H1 (cell line): ENCODE data around the gene CDC27. TPM values are rescaled to one million over a fixed set of nuclear protein-coding genes. Genes with fewer than 3 reads are reported as not detected.

Source experiments
- CTCF ChIA-PET: fragments of 300-600 bp; sonication (Branson Sonifier 250); formaldehyde crosslinking; loops from one replicate; lab custom pipeline; 2021; ENCODE audit not compliant: partially characterized antibody; lab: Charles Lee
- POLR2A ChIA-PET: fragments of 300-600 bp; sonication (Branson Sonifier 250); formaldehyde crosslinking; loops from one replicate; lab custom pipeline; 2021; ENCODE audit warnings: inconsistent platforms; ENCODE audit not compliant: partially characterized antibody; lab: Charles Lee
- DNase-seq, 2 experiments: peaks; one replicate each; pipeline versions ENCODE4 v3.0.0 to v3.0.0-alpha.2; 2010 to 2022; ENCODE audit warnings: low spot score in 2 of 2, low read depth in 1 of 2, mixed read lengths in 1 of 2
- FAIRE-seq: peaks from 2 replicates; lab custom pipeline; 2011; peaks lifted over from hg19 to GRCh38; lab: Jason Lieb, UNC
- H2AFZ ChIP-seq: 2 replicates; pipeline ENCODE4 v1.8.1; 2012; ENCODE audit warnings: low read length, inconsistent platforms
- H2AK5ac ChIP-seq: 2 replicates; pipeline ENCODE4 v1.6.1; 2013; ENCODE audit warnings: low read depth, low read length
- H2BK120ac ChIP-seq: replicated peaks from 2 replicates; pipeline ENCODE3; 2013; ENCODE audit warnings: low read depth, low read length, inconsistent platforms
- H2BK12ac ChIP-seq: 2 replicates; pipeline ENCODE4 v1.6.1; 2013; ENCODE audit warnings: low read depth, low read length
- H2BK15ac ChIP-seq: 2 replicates; pipeline ENCODE4 v1.6.1; 2013; ENCODE audit warnings: low read length
- H2BK20ac ChIP-seq: 2 replicates; pipeline ENCODE4 v1.6.1; 2013; ENCODE audit warnings: low read length
- H2BK5ac ChIP-seq: 2 replicates; pipeline ENCODE4 v1.6.1; 2013; ENCODE audit warnings: low read depth, low read length
- H3K14ac ChIP-seq: 2 replicates; pipeline ENCODE4 v1.6.1; 2013; ENCODE audit warnings: inconsistent platforms; ENCODE audit not compliant: insufficient read length
- H3K18ac ChIP-seq: 2 replicates; pipeline ENCODE4 v1.6.1; 2013; ENCODE audit warnings: low read length; ENCODE audit errors: extremely low read depth
- H3K23ac ChIP-seq: 2 replicates; pipeline ENCODE4 v1.6.1; 2013; ENCODE audit warnings: inconsistent platforms; ENCODE audit not compliant: insufficient read length
- H3K23me2 ChIP-seq: 2 replicates; pipeline ENCODE4 v1.6.1; 2013; ENCODE audit warnings: low read depth, low read length
- H3K27ac ChIP-seq: 2 replicates; pipeline ENCODE4 v1.6.1; 2011; ENCODE audit warnings: low read depth, low read length, inconsistent platforms
- H3K27me3 ChIP-seq, 4 experiments: replicated peaks in 1 of 4; 1 replicate in 1 of 4; 2 replicates in 3 of 4; pipeline versions ENCODE4 v1.6.1 to v1.8.1; 2011 to 2013; ENCODE audit warnings: low read length in 3 of 4, mild to moderate bottlenecking in 3 of 4, inconsistent platforms in 2 of 4, mixed read lengths in 2 of 4, moderate library complexity in 1 of 4; ENCODE audit not compliant: control insufficient read depth in 3 of 4, insufficient read depth in 3 of 4; ENCODE audit errors: extremely low read depth in 1 of 4
- H3K36me3 ChIP-seq, 4 experiments: 2 replicates each; pipeline versions ENCODE4 v1.6.1 to v1.8.1; 2011 to 2013; ENCODE audit warnings: mild to moderate bottlenecking in 4 of 4, low read length in 3 of 4, moderate library complexity in 2 of 4, control low read depth in 1 of 4, inconsistent platforms in 1 of 4; ENCODE audit not compliant: insufficient read depth in 4 of 4, control insufficient read depth in 2 of 4
- H3K4ac ChIP-seq: replicated peaks from 2 replicates; pipeline ENCODE3; 2013; ENCODE audit warnings: low read length, low read depth, mixed read lengths, inconsistent platforms; ENCODE audit not compliant: insufficient read length
- H3K4me1 ChIP-seq, 4 experiments: replicated peaks in 1 of 4; 1 replicate in 1 of 4; 2 replicates in 3 of 4; pipeline versions ENCODE4 v1.6.1 to v1.8.1; 2011 to 2013; ENCODE audit warnings: low read length in 3 of 4, inconsistent platforms in 2 of 4, mixed read lengths in 1 of 4; ENCODE audit not compliant: insufficient read depth in 4 of 4, control insufficient read depth in 3 of 4
- H3K4me2 ChIP-seq, 2 experiments: 2 replicates each; pipeline versions ENCODE4 v1.6.1 to v1.8.1; 2011 to 2013; ENCODE audit warnings: low read depth in 2 of 2, low read length in 2 of 2, control low read depth in 1 of 2, inconsistent platforms in 1 of 2, mild to moderate bottlenecking in 1 of 2; ENCODE audit not compliant: insufficient read depth in 1 of 2
- H3K4me3 ChIP-seq, 4 experiments: fragments of 200-600, 300-600 bp in 1 of 4; sonication (generic), shearing (Covaris generic), sonication (Bioruptor Twin) in 1 of 4; 2 replicates each; pipeline versions ENCODE4 v1.5.1 to v1.8.1; 2011 to 2016; ENCODE audit warnings: low read length in 4 of 4, low read depth in 3 of 4, control low read depth in 2 of 4, inconsistent platforms in 2 of 4, mild to moderate bottlenecking in 2 of 4, mixed read lengths in 1 of 4, moderate library complexity in 1 of 4; ENCODE audit not compliant: insufficient read depth in 2 of 4; ENCODE audit errors: extremely low read depth in 1 of 4
- H3K56ac ChIP-seq: replicated peaks from 2 replicates; pipeline ENCODE3; 2013; ENCODE audit warnings: low read depth, mild to moderate bottlenecking, mixed read lengths, low read length, inconsistent platforms; ENCODE audit not compliant: insufficient read length
- H3K79me1 ChIP-seq: 2 replicates; pipeline ENCODE4 v1.6.1; 2013; ENCODE audit warnings: low read depth, low read length, control low read depth
- H3K79me2 ChIP-seq, 2 experiments: 2 replicates each; pipeline versions ENCODE4 v1.6.1 to v1.8.1; 2012 to 2013; ENCODE audit warnings: low read length in 2 of 2, mild to moderate bottlenecking in 2 of 2, inconsistent platforms in 1 of 2; ENCODE audit not compliant: insufficient read depth in 2 of 2, control insufficient read depth in 1 of 2
- H3K9ac ChIP-seq, 4 experiments: replicated peaks in 1 of 4; 1 replicate in 1 of 4; 2 replicates in 3 of 4; pipeline versions ENCODE4 v1.6.1 to v1.8.1; 2011 to 2013; ENCODE audit warnings: low read depth in 3 of 4, low read length in 3 of 4, control low read depth in 2 of 4, mild to moderate bottlenecking in 2 of 4, moderate library complexity in 2 of 4, inconsistent platforms in 1 of 4; ENCODE audit errors: extremely low read depth in 1 of 4
- H3K9me3 ChIP-seq, 2 experiments: 2 replicates each; pipeline versions ENCODE4 v1.6.1 to v1.8.1; 2012 to 2013; ENCODE audit warnings: mild to moderate bottlenecking in 2 of 2, moderate library complexity in 2 of 2, control low read depth in 1 of 2, inconsistent platforms in 1 of 2, low read depth in 1 of 2, low read length in 1 of 2, mixed read lengths in 1 of 2; ENCODE audit not compliant: insufficient read depth in 2 of 2
- H4K20me1 ChIP-seq, 2 experiments: replicated peaks in 1 of 2; 2 replicates each; pipeline versions ENCODE3 to v1.8.1; 2011 to 2013; ENCODE audit warnings: inconsistent platforms in 2 of 2, low read length in 2 of 2, mild to moderate bottlenecking in 1 of 2; ENCODE audit not compliant: insufficient read depth in 2 of 2, control insufficient read depth in 1 of 2
- H4K5ac ChIP-seq: 2 replicates; pipeline ENCODE4 v1.6.1; 2013; ENCODE audit warnings: low read length, low read depth, mixed read lengths, inconsistent platforms; ENCODE audit not compliant: insufficient read length
- H4K8ac ChIP-seq: 2 replicates; pipeline ENCODE4 v1.8.0; 2013; ENCODE audit warnings: mild to moderate bottlenecking, moderate library complexity, low read length, inconsistent platforms; ENCODE audit not compliant: insufficient read depth; ENCODE audit errors: extremely low read depth
- H4K91ac ChIP-seq: replicated peaks from 2 replicates; pipeline ENCODE3; 2013; ENCODE audit warnings: low read length, mixed read lengths, inconsistent platforms; ENCODE audit not compliant: insufficient read length
- BCL11A ChIP-seq, 2 experiments: IDR thresholded peaks; one replicate each; pipeline ENCODE4 v1.6.1; 2011; ENCODE audit warnings: low read depth in 2 of 2, low read length in 2 of 2, mild to moderate bottlenecking in 2 of 2
- CBX5 ChIP-seq: fragments of 300-800, 300-1000 bp; sonication (generic); IDR thresholded peaks from 2 replicates; pipeline ENCODE4 v1.7.1; 2016; ENCODE audit warnings: antibody characterized with exemption, low read length, low read depth
- CHD2 ChIP-seq: IDR thresholded peaks from 2 replicates; pipeline ENCODE4 v1.6.1; 2012; ENCODE audit warnings: low read length, improper control_type of control experiment
- EP300 ChIP-seq, 2 experiments: IDR thresholded peaks; 1 replicate in 1 of 2; 2 replicates in 1 of 2; pipeline ENCODE4 v1.6.1; 2011 to 2012; ENCODE audit warnings: low read depth in 2 of 2, low read length in 2 of 2, mild to moderate bottlenecking in 2 of 2, borderline replicate concordance in 1 of 2, inconsistent platforms in 1 of 2, moderate library complexity in 1 of 2
- SIN3A ChIP-seq, 2 experiments: IDR thresholded peaks in 1 of 2; conservative IDR thresholded peaks in 1 of 2; 2 replicates each; pipeline ENCODE4 v1.6.1; 2011 to 2012; ENCODE audit warnings: low read length in 2 of 2, improper control_type of control experiment in 1 of 2, low read depth in 1 of 2, mild to moderate bottlenecking in 1 of 2
- WGBS, 2 experiments: shearing (Covaris generic) in 1 of 2; methylation state at CpG; one replicate each; pipeline versions ENCODE4 v1.1.6 to v1.1.7; 2013 to 2015; ENCODE audit warnings: low lambda C conversion rate in 2 of 2, mixed read lengths in 2 of 2, inconsistent platforms in 1 of 2, low coverage in 1 of 2, missing lambda C conversion rate in 1 of 2; ENCODE audit not compliant: insufficient replicate concordance in 2 of 2, insufficient coverage in 1 of 2, insufficient read length in 1 of 2; ENCODE audit errors: extremely low coverage in 1 of 2, missing lambda C conversion rate in 1 of 2; 5-methylcytosine and 5-hydroxymethylcytosine counted together
- polyA plus RNA-seq, 7 experiments: library from polyadenylated mRNA; depleted of rRNA in 3 of 7; stranded (reverse) in 5 of 7; unstranded in 2 of 7; fragments of >200 nt in 5 of 7; fragments of 200-250 nt in 2 of 7; gene quantifications; 1 replicate in 5 of 7; 2 replicates in 1 of 7; 4 replicates in 1 of 7; pipeline versions ENCODE4 v1.2.1 to v1.2.3, GENCODE V29; 2011 to 2013; ENCODE audit warnings: missing spikeins in 2 of 7, mixed read lengths in 2 of 7
- total RNA-seq: library from RNA; stranded (reverse); fragmentation: NEBNext Ultra II Directional; extraction: Animal tissue kit (Norgen Biotek cat#: 25700); gene quantifications from 2 replicates; pipeline ENCODE4 v1.2.1, GENCODE V29; 2021

The CDC27 gene
- total and polyA plus RNA-seq, 2 of the 8 experiments (the other 6 are each of a cell fraction or from before 2014, with no cell fraction given), result 41.9 to 87.5 TPM

- H3K56ac ChIP-seq, result no peak overlapping the region
- H2AFZ ChIP-seq, result no peak overlapping the region; the same call in 1 of the 2 replicates
- H3K27ac ChIP-seq, result no peak overlapping the region
- H3K9ac ChIP-seq, result no peak overlapping the region
- no peaks in the 10 kb centered on the region for H3K79me1 ChIP-seq
- H4K20me1 ChIP-seq, result no peaks in the 10 kb centered on the region
- WGBS, 2 experiments, result 84% methylated on average over 4 of the region's 4 CpGs; no CpG with 5 or more reads in 1 of the 2 experiments
- H2BK20ac ChIP-seq, result no peak overlapping the region
- H2BK120ac ChIP-seq, result no peak overlapping the region
- H3K4me2 ChIP-seq, result no peak overlapping the region
- ChIA-PET POLR2A (no interaction called here), CTCF (no interaction called here)
- H4K5ac ChIP-seq, result no peak overlapping the region
- H4K8ac ChIP-seq, result no peak overlapping the region
- H3K9me3 ChIP-seq, result no peaks in the 10 kb centered on the region
- no peaks in the 10 kb centered on the region; a peak in 1 of 7 replicates for H3K4me1 ChIP-seq
- H3K18ac ChIP-seq, result no peak overlapping the region
- no peak overlapping the region for H3K23ac ChIP-seq
- no peak overlapping the region for H4K91ac ChIP-seq
- H2BK5ac ChIP-seq, result no peak overlapping the region
- FAIRE-seq (no peak), DNase-seq (no peak)
- no peak overlapping the region for H3K4ac ChIP-seq
- no peak overlapping the region for H2BK12ac ChIP-seq
- no peaks in the 10 kb centered on the region; a peak in 1 of 7 replicates for H3K27me3 ChIP-seq
- H2AK5ac ChIP-seq, result no peak overlapping the region
- no peaks in the 10 kb centered on the region for H3K79me2 ChIP-seq
- H3K14ac ChIP-seq, result no peak overlapping the region
- H3K36me3 ChIP-seq, result no peaks in the 10 kb centered on the region
- no peaks in the 10 kb centered on the region for H3K23me2 ChIP-seq
- no peak overlapping the region for H2BK15ac ChIP-seq
- no peak overlapping the region for H3K4me3 ChIP-seq
- TF ChIP-seq CBX5 (no peak), SIN3A (conservative IDR thresholded peaks at IDR 0.05 in 1 of 2, IDR thresholded peaks at IDR 0.05 in 1 of 2; ENCODE audit: low read depth in 1 of 2, low read length in 2 of 2) (no peak), BCL11A (IDR thresholded peaks at IDR 0.05; ENCODE audit: low read depth in 2 of 2, low read length in 2 of 2) (no peak), EP300 (IDR thresholded peaks at IDR 0.05; ENCODE audit: borderline replicate concordance in 1 of 2, low read depth in 2 of 2, low read length in 2 of 2) (no peak), CHD2 (no peak)
Measured at GRCh38 chr17:47200325-47200664, 11.2 kb upstream of the CDC27 start.
